HG03571 (cell line): Measurements from ENCODE around the gene ARHGDIG.
"Not testable (repeated sequence)": the region's sequence is repeated elsewhere in the genome, so short reads cannot be mapped to it uniquely, and the experiment has no call there.

ENCODE experiments used
- ATAC-seq: cut with Tn5 transposase; IDR thresholded peaks from one replicate; pipeline ENCODE4 v1.9.1; 2021; ENCODE audit not compliant: unreplicated experiment

ARHGDIG gene

GRCh38 chr16:263182-263774 lies 17.1 kb upstream of the ARHGDIG start:
- ATAC-seq: no peak

GRCh38 chr16:263944-264343 lies 16.4 kb upstream of the ARHGDIG start:
- no peak for ATAC-seq

GRCh38 chr16:264440-264951 lies 15.9 kb upstream of the ARHGDIG start:
- no peak for ATAC-seq

GRCh38 chr16:265002-265529 lies 15.3 kb upstream of the ARHGDIG start:
- no peak for ATAC-seq

- no peak for ATAC-seq
These were observed 14.7 kb upstream of the ARHGDIG start for GRCh38 chr16:265711-266110.

GRCh38 chr16:266258-267164 lies 13.9 kb upstream of the ARHGDIG start:
- ATAC-seq: no peak

GRCh38 chr16:267562-267961 lies 12.8 kb upstream of the ARHGDIG start:
- ATAC-seq: not testable (repeated sequence)

- no peak for ATAC-seq
These were observed 12.0 kb upstream of the ARHGDIG start for GRCh38 chr16:268141-269053.

GRCh38 chr16:269061-269796 lies 11.2 kb upstream of the ARHGDIG start:
- ATAC-seq: no peak

- ATAC-seq: no peak
These were observed 9.8 kb upstream of the ARHGDIG start for GRCh38 chr16:270381-271255.

- ATAC-seq: no peak
These were observed 7.5 kb upstream of the ARHGDIG start for GRCh38 chr16:272633-273546.

- ATAC-seq: no peak
These were observed 6.6 kb upstream of the ARHGDIG start for GRCh38 chr16:273547-274421.

GRCh38 chr16:275041-275641 lies 5.2 kb upstream of the ARHGDIG start:
- ATAC-seq: no peak

- no peak for ATAC-seq
These were observed 4.6 kb upstream of the ARHGDIG start, which contains the start of gene RGS11 for GRCh38 chr16:275786-276232. Gene RGS11, minus strand, starts transcription at chr16:275944. Its CDS starts 33 bp downstream, at chr16:275911.

- ATAC-seq: no peak
These were observed 3.8 kb upstream of the ARHGDIG start for GRCh38 chr16:276426-277077.

GRCh38 chr16:278863-279366 lies 1.5 kb upstream of the ARHGDIG start:
- ATAC-seq: no peak
